ENCODE measurements around the gene FBXO21.

Gene FBXO21

GRCh38 chr12:117139025-117139717 is 51.1 kb downstream of the FBXO21 start:
- no peak for ATAC-seq
- TF ChIP-seq ZFP3 (CRISPR knock-in tag; IDR thresholded peaks at IDR 0.05) = no peak
- no peak for TF ChIP-seq ESRRG (CRISPR knock-in tag; IDR thresholded peaks at IDR 0.05)

GRCh38 chr12:117134721-117135120 is 55.5 kb downstream of the FBXO21 start:
- TF ChIP-seq TSHZ2 (CRISPR knock-in tag; IDR thresholded peaks at IDR 0.05) (no peak), CSDC2 (CRISPR knock-in tag; IDR thresholded peaks at IDR 0.05) (no peak), CREB5 (CRISPR knock-in tag; IDR thresholded peaks at IDR 0.05; ENCODE audit: low read depth) (no peak), ISL1 (CRISPR knock-in tag; IDR thresholded peaks at IDR 0.05) (no peak), SNAI2 (CRISPR knock-in tag; IDR thresholded peaks at IDR 0.05) (no peak), POU6F1 (CRISPR knock-in tag; IDR thresholded peaks at IDR 0.05; ENCODE audit: borderline replicate concordance, low read depth) (no peak), CSRNP3 (CRISPR knock-in tag; IDR thresholded peaks at IDR 0.05) (no peak), ARNTL (CRISPR knock-in tag; IDR thresholded peaks at IDR 0.05; ENCODE audit: borderline replicate concordance, low read depth) (no peak), ZC3H10 (CRISPR knock-in tag; IDR thresholded peaks at IDR 0.05) (no peak), PPARA (CRISPR knock-in tag; IDR thresholded peaks at IDR 0.05; ENCODE audit: borderline replicate concordance) (no peak), OSR1 (CRISPR knock-in tag; IDR thresholded peaks at IDR 0.05) (no peak), ZNF70 (CRISPR knock-in tag; IDR thresholded peaks at IDR 0.05) (no peak), TCF4 (CRISPR knock-in tag; IDR thresholded peaks at IDR 0.05; ENCODE audit: borderline replicate concordance) (no peak), GLIS3 (CRISPR knock-in tag; IDR thresholded peaks at IDR 0.05) (no peak), ZFP3 (CRISPR knock-in tag; IDR thresholded peaks at IDR 0.05) (no peak), ESRRG (CRISPR knock-in tag; IDR thresholded peaks at IDR 0.05) (no peak), TOX (CRISPR knock-in tag; IDR thresholded peaks at IDR 0.05; ENCODE audit: borderline replicate concordance) (no peak), ZNF565 (CRISPR knock-in tag; conservative IDR thresholded peaks at IDR 0.05; ENCODE audit: low read depth) (no peak), RARB (CRISPR knock-in tag; IDR thresholded peaks at IDR 0.05) (no peak)
- no peak for ATAC-seq

GRCh38 chr12:117134059-117134458 is 56.2 kb downstream of the FBXO21 start:
- ATAC-seq = no peak; the same call in 2 of the 3 replicates
- no peak for TF ChIP-seq ZNF70 (CRISPR knock-in tag; IDR thresholded peaks at IDR 0.05)
- TF ChIP-seq ZNF8 (CRISPR knock-in tag; IDR thresholded peaks at IDR 0.05) = no peak
- TF ChIP-seq PPARA (CRISPR knock-in tag; IDR thresholded peaks at IDR 0.05; ENCODE audit: borderline replicate concordance) = no peak
- TF ChIP-seq ESRRG (CRISPR knock-in tag; IDR thresholded peaks at IDR 0.05) = no peak
- TF ChIP-seq PATZ1 (CRISPR knock-in tag; IDR thresholded peaks at IDR 0.05; ENCODE audit: borderline replicate concordance) = no peak
- no peak for TF ChIP-seq GLIS3 (CRISPR knock-in tag; IDR thresholded peaks at IDR 0.05)
- TF ChIP-seq BACH2 (CRISPR knock-in tag; IDR thresholded peaks at IDR 0.05; ENCODE audit: borderline replicate concordance) = no peak
- TF ChIP-seq CREB5 (CRISPR knock-in tag; IDR thresholded peaks at IDR 0.05; ENCODE audit: low read depth) = no peak
- TF ChIP-seq POU6F1 (CRISPR knock-in tag; IDR thresholded peaks at IDR 0.05; ENCODE audit: borderline replicate concordance, low read depth) = no peak
- TF ChIP-seq CSDC2 (CRISPR knock-in tag; IDR thresholded peaks at IDR 0.05) = no peak
- no peak for TF ChIP-seq TCF4 (CRISPR knock-in tag; IDR thresholded peaks at IDR 0.05; ENCODE audit: borderline replicate concordance)
- no peak for TF ChIP-seq ZC3H10 (CRISPR knock-in tag; IDR thresholded peaks at IDR 0.05)
- TF ChIP-seq ZFP30 (CRISPR knock-in tag; IDR thresholded peaks at IDR 0.05) = no peak
- no peak for TF ChIP-seq RARB (CRISPR knock-in tag; IDR thresholded peaks at IDR 0.05)
- no peak for TF ChIP-seq OSR1 (CRISPR knock-in tag; IDR thresholded peaks at IDR 0.05)
- TF ChIP-seq CSRNP3 (CRISPR knock-in tag; IDR thresholded peaks at IDR 0.05) = no peak
- TF ChIP-seq ZFP3 (CRISPR knock-in tag; IDR thresholded peaks at IDR 0.05) = no peak

Measured in SK-N-SH treated with all-trans-retinoic acid at 6 μM for 48 hours (cell line).